ENCODE results near the gene SDK2.

DNA sequence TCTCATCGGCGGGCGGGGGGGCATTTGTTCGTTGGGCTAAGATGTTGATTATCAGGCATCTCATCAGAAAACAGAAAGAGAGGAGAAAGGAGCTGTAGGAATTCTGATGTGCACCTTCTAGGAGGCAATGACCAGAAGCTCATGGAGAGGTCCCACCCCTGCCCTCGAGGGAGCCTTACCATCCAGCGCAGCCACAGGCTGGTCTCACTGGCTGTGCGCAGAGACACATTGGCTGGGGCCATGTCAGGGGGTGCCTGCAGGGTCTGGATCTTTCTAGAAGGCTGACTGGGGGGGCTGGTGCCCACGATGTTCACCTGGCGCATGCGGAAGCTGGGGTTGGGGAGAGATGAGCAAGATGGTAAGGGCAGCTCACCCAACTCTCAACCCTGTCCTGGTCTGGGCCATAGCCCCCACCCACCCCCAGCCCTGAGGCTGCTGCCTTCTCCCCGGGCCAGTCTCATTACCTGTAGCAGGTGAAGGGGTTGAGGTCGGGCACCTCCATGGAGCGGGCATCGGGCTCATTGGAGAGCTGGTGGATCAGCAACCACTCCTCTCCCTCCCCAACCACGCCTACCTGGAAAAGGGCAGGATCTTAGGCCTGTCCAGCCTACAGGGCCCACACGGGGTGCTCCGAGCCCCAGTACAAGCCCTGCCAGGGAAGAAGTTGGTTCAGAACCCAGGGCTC is 246.2 kb downstream of the SDK2 start:
- TF ChIP-seq, protein P1, sequence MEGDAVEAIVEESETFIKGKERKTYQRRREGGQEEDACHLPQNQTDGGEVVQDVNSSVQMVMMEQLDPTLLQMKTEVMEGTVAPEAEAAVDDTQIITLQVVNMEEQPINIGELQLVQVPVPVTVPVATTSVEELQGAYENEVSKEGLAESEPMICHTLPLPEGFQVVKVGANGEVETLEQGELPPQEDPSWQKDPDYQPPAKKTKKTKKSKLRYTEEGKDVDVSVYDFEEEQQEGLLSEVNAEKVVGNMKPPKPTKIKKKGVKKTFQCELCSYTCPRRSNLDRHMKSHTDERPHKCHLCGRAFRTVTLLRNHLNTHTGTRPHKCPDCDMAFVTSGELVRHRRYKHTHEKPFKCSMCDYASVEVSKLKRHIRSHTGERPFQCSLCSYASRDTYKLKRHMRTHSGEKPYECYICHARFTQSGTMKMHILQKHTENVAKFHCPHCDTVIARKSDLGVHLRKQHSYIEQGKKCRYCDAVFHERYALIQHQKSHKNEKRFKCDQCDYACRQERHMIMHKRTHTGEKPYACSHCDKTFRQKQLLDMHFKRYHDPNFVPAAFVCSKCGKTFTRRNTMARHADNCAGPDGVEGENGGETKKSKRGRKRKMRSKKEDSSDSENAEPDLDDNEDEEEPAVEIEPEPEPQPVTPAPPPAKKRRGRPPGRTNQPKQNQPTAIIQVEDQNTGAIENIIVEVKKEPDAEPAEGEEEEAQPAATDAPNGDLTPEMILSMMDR (conservative IDR thresholded peaks at IDR 0.05; ENCODE audit: low read depth, low read length) = no peak
- no peak for TF ChIP-seq EZH2 (IDR thresholded peaks at IDR 0.05; ENCODE audit: borderline replicate concordance, low read depth, low read length, poor library complexity, severe bottlenecking)
